Retinal pigment epithelial cell (primary cell): ENCODE data around the gene C7orf25.
A peak's percentile ranks its signal among the peaks of the same experiment; 100 is the strongest.

Source experiments
- DNase-seq: peaks from one replicate; pipeline ENCODE4 v3.0.0-alpha.2; 2010; ENCODE audit warnings: low read depth
- H3K4me3 ChIP-seq: 2 replicates; pipeline ENCODE4 v1.5.1; 2011; ENCODE audit warnings: mild to moderate bottlenecking, low read length, control low read depth, moderate library complexity
- TF ChIP-seq, protein P1 (sequence below): conservative IDR thresholded peaks from 2 replicates; pipeline ENCODE4 v1.5.1; 2011; ENCODE audit warnings: low read depth, low read length, control low read depth, inconsistent platforms

The C7orf25 gene

DNA sequence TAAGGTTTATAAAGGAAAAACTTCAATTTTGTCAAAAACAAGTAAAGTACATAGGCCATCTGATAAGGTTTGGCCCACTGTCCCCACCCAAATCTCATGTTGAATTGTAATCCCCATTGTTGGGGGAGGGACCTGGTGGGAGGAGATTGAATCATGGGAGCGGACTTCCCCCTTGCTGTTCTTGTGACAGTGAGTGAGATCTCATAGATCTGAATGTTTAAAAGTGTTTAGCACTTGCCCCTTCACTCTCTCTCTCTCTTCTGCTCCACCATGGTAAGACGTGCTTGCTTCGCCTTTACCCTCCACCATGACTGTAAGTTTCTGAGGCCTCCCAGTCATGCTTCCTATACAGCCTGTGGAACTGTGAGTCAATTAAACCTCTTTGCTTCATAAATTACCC lies 38.5 kb upstream of the C7orf25 start:
- DNase-seq: no peak
- TF ChIP-seq, protein P1, sequence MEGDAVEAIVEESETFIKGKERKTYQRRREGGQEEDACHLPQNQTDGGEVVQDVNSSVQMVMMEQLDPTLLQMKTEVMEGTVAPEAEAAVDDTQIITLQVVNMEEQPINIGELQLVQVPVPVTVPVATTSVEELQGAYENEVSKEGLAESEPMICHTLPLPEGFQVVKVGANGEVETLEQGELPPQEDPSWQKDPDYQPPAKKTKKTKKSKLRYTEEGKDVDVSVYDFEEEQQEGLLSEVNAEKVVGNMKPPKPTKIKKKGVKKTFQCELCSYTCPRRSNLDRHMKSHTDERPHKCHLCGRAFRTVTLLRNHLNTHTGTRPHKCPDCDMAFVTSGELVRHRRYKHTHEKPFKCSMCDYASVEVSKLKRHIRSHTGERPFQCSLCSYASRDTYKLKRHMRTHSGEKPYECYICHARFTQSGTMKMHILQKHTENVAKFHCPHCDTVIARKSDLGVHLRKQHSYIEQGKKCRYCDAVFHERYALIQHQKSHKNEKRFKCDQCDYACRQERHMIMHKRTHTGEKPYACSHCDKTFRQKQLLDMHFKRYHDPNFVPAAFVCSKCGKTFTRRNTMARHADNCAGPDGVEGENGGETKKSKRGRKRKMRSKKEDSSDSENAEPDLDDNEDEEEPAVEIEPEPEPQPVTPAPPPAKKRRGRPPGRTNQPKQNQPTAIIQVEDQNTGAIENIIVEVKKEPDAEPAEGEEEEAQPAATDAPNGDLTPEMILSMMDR: no peak
- no peak overlapping the region for H3K4me3 ChIP-seq

DNA sequence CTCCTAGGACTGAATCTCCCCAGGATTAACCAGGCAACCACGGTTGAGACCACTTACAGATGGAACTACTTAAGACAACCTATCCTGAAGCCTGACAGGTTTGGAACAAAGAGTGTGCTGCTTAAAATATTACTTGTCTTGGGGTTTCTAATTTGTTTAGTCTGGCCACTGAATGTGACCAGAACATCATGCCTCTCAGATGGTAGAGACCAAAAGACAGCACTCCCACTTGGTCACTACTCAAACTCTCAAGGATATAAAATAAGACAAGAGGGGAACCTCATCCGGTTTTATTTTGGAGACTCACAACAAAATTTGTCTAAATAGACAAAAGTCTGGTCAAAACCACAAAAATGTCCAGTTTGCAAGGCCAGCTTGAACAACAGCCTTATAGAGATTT lies 35.7 kb upstream of the C7orf25 start:
- TF ChIP-seq, protein P1: no peak
- DNase-seq: no peak
- no peak overlapping the region for H3K4me3 ChIP-seq

DNA sequence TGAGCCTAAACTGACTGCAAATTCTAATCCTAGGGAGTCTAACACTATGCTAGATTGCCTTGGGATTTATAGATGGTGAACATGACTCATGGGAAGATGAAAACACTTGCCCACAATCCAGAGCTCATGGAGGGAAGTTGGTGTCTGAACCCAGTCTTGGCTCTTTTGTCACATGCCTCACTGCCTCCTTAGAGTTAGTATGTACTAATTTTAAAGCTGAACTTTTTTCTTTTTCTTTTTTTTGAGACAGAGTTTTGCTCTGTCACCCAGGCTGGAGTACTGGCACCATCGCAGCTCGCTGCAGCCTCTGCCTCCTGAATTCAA lies 34.7 kb upstream of the C7orf25 start:
- TF ChIP-seq, protein P1: no peak
- H3K4me3 ChIP-seq: no peak overlapping the region
- DNase-seq: no peak

DNA sequence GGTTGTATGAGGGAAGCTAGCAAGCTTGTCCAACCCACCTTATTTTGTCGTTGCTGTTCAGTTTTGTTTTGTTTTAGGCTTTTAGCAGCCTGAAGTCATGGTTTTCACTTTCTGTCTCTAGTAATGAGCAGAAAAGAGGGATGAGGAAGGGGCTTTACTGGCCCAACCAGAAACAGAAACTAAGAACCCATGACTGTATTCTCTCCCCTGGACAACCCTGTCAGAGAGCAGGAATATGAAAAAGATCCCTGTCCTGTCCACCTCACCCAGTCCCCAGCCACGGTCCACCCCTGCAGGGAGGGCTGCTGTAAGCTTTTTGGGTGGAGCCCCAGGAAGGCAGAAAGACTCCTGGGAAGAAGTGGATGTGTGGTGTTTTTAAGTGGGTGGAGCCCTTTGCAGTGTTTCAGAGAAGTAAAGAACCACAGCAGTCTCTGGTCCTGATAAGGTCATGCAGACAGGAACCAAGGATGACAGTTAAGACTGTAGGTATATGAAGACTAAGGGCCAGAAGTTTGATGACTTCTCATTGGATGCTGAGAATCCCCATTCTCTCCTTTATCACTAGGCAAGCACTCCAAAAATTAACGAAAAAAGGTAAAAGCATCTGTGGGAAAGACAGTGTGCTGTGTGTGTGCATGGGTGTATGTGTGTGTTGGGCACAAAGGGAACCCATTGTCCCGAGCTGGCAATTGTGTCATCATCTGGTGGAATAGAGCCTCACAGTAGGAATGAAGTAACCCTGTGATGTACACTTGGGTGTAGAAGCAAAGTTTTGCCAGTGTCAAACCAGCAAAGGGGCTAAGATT lies 34.2 kb upstream of the C7orf25 start:
- no peak overlapping the region for H3K4me3 ChIP-seq
- TF ChIP-seq, protein P1: no peak
- no peak for DNase-seq

DNA sequence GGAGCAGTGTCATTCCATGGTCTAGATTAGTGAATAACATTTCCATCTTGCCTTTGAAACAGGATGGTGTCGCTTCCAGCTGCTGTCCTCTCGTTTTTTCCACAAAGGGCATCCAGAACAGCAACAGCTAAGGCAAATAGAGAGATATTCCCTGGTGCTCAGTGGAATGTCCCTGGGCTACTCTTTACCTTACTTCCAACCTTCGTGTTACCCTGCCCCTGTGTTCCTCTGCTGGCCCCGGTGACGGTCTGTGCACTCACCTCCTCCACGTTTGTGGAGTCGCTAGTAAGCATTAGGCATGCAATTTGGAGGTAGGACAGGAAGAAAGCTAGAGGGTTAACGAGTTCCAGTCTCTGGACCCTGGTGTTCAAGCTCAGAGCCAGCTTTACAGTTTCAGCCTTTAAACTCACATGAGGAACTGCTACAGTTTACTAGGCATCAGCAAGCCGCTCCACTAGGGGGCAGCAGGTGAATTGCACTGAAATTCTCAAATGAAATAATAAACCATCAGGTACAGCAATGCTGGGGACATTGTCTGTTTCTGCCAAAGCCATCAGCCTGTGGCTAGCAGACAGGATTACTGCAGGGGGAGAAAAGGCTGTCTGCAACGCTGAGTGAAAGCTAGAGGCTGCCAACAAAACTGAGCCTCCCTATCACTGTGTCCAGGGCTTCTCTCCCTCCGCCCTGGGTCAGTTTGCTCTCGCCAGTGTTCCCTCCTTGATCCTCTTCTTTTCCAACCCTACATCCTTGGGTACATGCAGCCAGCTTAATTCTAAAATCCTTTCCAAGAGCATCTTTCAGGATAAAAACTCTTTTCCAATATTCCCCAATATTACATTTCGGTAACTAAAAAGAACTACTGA lies 29.3 kb upstream of the C7orf25 start:
- no peak overlapping the region for H3K4me3 ChIP-seq
- DNase-seq: no peak
- TF ChIP-seq, protein P1: peak; percentile 97

DNA sequence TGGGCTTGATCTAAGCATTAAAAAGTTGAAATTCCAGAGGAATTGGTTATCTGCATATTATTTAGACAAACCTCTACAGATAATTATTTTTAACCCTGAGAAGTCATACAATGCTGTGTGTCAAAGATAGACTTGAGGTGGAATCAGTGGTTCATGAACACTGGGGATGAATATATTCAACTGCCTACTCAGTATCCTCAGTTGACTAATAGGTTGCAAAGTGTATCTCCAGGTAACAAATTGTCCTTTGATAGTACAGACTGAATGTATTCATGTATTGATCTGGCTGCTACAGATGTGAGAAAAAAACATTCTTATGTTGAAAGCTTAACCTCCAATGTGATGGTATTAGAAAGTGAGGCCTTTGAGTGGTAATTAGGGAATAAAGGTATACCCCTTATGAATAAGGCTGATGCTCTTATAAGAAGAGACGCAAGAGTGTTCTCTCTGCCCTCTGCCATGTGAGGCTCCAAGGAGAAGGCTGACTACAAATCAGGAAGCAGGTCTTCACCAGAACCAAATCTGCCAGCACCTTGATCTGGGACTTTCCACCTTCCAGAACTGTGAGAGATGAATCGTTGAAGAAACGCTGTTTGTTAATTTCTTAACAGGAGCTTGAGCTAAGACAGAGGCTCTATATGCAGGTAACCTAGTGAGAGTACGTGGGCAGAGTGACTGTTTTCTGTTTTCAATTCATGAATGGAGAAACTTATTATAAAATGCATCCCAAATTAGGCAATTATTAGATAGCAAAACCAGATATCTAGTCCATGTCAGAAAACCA lies 27.8 kb upstream of the C7orf25 start:
- TF ChIP-seq, protein P1: no peak
- H3K4me3 ChIP-seq: no peak overlapping the region
- no peak for DNase-seq
